WTC11 (cell line): ENCODE results near the gene PPP1R16B. TPM values are rescaled to one million over a fixed set of nuclear protein-coding genes. Genes with fewer than 3 reads are reported as not detected.

Experiments
- ATAC-seq: fragments of 200-7000 bp; cut with Tn5 transposase; 2 replicates; pipeline ENCODE4 v1.10.0; 2021; ENCODE audit warnings: mild to moderate bottlenecking, moderate library complexity
- CTCF ChIA-PET: fragments of 300-600 bp; sonication (Branson Sonifier 250); formaldehyde crosslinking; loops from one replicate; lab custom pipeline; 2021; ENCODE audit warnings: antibody characterized with exemption; lab: Charles Lee
- POLR2A ChIA-PET: fragments of 350-600 bp; sonication (Branson Sonifier 250); formaldehyde crosslinking; loops from one replicate; lab custom pipeline; 2021; ENCODE audit warnings: antibody characterized with exemption; lab: Charles Lee
- DNase-seq: peaks from one replicate; pipeline ENCODE4 v3.0.0; 2021; ENCODE audit warnings: low spot score
- H3K27ac Mint-ChIP-seq: 2 replicates; pipeline ENCODE4 v1.8.0; 2021; ENCODE audit warnings: mixed read lengths
- H3K27me3 Mint-ChIP-seq: 2 replicates; pipeline ENCODE4 v1.8.0; 2021; ENCODE audit warnings: low read depth, mild to moderate bottlenecking, moderate library complexity, mixed read lengths
- H3K36me3 Mint-ChIP-seq: 2 replicates; pipeline ENCODE4 v1.8.0; 2021; ENCODE audit warnings: mixed read lengths
- H3K4me1 Mint-ChIP-seq: 2 replicates; pipeline ENCODE4 v1.8.0; 2022; ENCODE audit warnings: mixed read lengths
- H3K4me3 Mint-ChIP-seq: 2 replicates; pipeline ENCODE4 v1.8.0; 2021; ENCODE audit warnings: mild to moderate bottlenecking, moderate library complexity, mixed read lengths
- H3K9me3 Mint-ChIP-seq: 2 replicates; pipeline ENCODE4 v1.8.0; 2021; ENCODE audit warnings: mixed read lengths
- CREM ChIP-seq: sonication (generic); formaldehyde crosslinking; IDR thresholded peaks from 2 replicates; pipeline ENCODE4 v1.8.1; 2022; ENCODE audit warnings: mild to moderate bottlenecking, missing genetic modification reagents, moderate library complexity
- E2F4 ChIP-seq: sonication (generic); formaldehyde crosslinking; IDR thresholded peaks from 2 replicates; pipeline ENCODE4 v1.8.1; 2022; ENCODE audit warnings: low read depth, mild to moderate bottlenecking, moderate library complexity, missing genetic modification reagents, borderline replicate concordance
- ERG ChIP-seq: fragments of 250-450 bp; sonication (Bioruptor Pico); IDR thresholded peaks from 2 replicates; pipeline ENCODE4 v1.8.0; 2021; ENCODE audit warnings: mild to moderate bottlenecking
- FOXP1 ChIP-seq: sonication (generic); formaldehyde crosslinking; IDR thresholded peaks from 2 replicates; pipeline ENCODE4 v1.8.0; 2022; ENCODE audit warnings: missing genetic modification reagents, mild to moderate bottlenecking, moderate library complexity, borderline replicate concordance
- FOXP4 ChIP-seq: sonication (generic); formaldehyde crosslinking; IDR thresholded peaks from 2 replicates; pipeline ENCODE4 v1.8.0; 2022; ENCODE audit warnings: mild to moderate bottlenecking, missing genetic modification reagents
- MAX ChIP-seq: sonication (generic); formaldehyde crosslinking; IDR thresholded peaks from 2 replicates; pipeline ENCODE4 v1.8.0; 2022; ENCODE audit warnings: mild to moderate bottlenecking, missing genetic modification reagents
- NFE2L1 ChIP-seq: sonication (generic); formaldehyde crosslinking; IDR thresholded peaks from 2 replicates; pipeline ENCODE4 v1.8.1; 2023; ENCODE audit warnings: missing genetic modification reagents
- OVOL2 ChIP-seq: fragments of 250-450 bp; sonication (Bioruptor Pico); IDR thresholded peaks from 2 replicates; pipeline ENCODE4 v1.9.0; 2021; ENCODE audit warnings: mild to moderate bottlenecking, borderline replicate concordance
- ZBTB43 ChIP-seq: sonication (generic); formaldehyde crosslinking; IDR thresholded peaks from 2 replicates; pipeline ENCODE4 v1.8.1; 2023; ENCODE audit warnings: mild to moderate bottlenecking, missing genetic modification reagents
- ZNF138 ChIP-seq: sonication (generic); formaldehyde crosslinking; conservative IDR thresholded peaks from 2 replicates; pipeline ENCODE4 v1.8.1; 2022; ENCODE audit warnings: mild to moderate bottlenecking, moderate library complexity, missing genetic modification reagents
- ZNF219 ChIP-seq: sonication (generic); formaldehyde crosslinking; IDR thresholded peaks from 2 replicates; pipeline ENCODE4 v1.8.0; 2023; ENCODE audit warnings: missing genetic modification reagents, mild to moderate bottlenecking, borderline replicate concordance
- ZNF263 ChIP-seq: sonication (generic); formaldehyde crosslinking; IDR thresholded peaks from 2 replicates; pipeline ENCODE4 v1.8.1; 2022; ENCODE audit warnings: low read depth, mild to moderate bottlenecking, moderate library complexity, missing genetic modification reagents
- ZNF532 ChIP-seq: fragments of 250-450 bp; sonication (Bioruptor Pico); IDR thresholded peaks from 2 replicates; pipeline ENCODE4 v1.9.0; 2021; ENCODE audit warnings: mild to moderate bottlenecking, borderline replicate concordance
- ZNF671 ChIP-seq: fragments of 250-450 bp; sonication (Bioruptor Pico); IDR thresholded peaks from 2 replicates; pipeline ENCODE4 v1.8.0; 2021; ENCODE audit warnings: mild to moderate bottlenecking
- total RNA-seq: library from RNA; stranded (reverse); gene quantifications from 3 replicates; pipeline ENCODE4 v1.2.3, GENCODE V29; 2021

Gene PPP1R16B
- total RNA-seq, 1 experiment from 2014 or later, result 12.0 TPM

GRCh38 chr20:38878866-38879265 is 73.4 kb downstream of the PPP1R16B start (continued):
- TF ChIP-seq FOXP4 (CRISPR knock-in tag) (0 out of 2 replicates have a peak, but pooled peaks have one; percentile 50), ERG (CRISPR knock-in tag) (no peak), MAX (CRISPR knock-in tag) (peak; percentile 21; the same call in 1 of the 2 replicates), CREM (0 out of 2 replicates have a peak, but pooled peaks have one; percentile 41), ZNF532 (CRISPR knock-in tag) (no peak), E2F4 (CRISPR knock-in tag) (0 out of 2 replicates have a peak, but pooled peaks have one; percentile 50), ZNF671 (CRISPR knock-in tag) (no peak), ZNF219 (CRISPR knock-in tag) (peak; percentile 58; the same call in 1 of the 2 replicates), NFE2L1 (CRISPR knock-in tag) (peak; percentile 67; the same call in 1 of the 2 replicates), ZNF263 (CRISPR knock-in tag) (no peak), ZNF138 (CRISPR knock-in tag) (no peak)

GRCh38 chr20:38880952-38881735 is 75.6 kb downstream of the PPP1R16B start:
- Mint-ChIP-seq H3K36me3 (no peaks in the 10 kb centered on the region), H3K27me3 (no peaks in the 10 kb centered on the region; the same call in 1 of the 2 replicates), H3K9me3 (no peaks in the 10 kb centered on the region), H3K4me1 (peaks cover 20% of the 10 kb centered on the region), H3K27ac (no peak overlapping the region), H3K4me3 (no peak overlapping the region)
- CTCF ChIA-PET, result interaction anchor here (0.9 to 4.3 kb wide), 3 partner anchors 12 to 91 kb away, joined by 3 to 46 read pairs (median 3); no protein-coding TSS in a partner anchor
- no peak; the same call in 1 of the 2 replicates for ATAC-seq
- DNase-seq, result no peak
- TF ChIP-seq OVOL2 (CRISPR knock-in tag), result no peak
- TF ChIP-seq FOXP1, result 0 out of 2 replicates have a peak, but pooled peaks have one; percentile 26
- no peak for TF ChIP-seq ZBTB43 (CRISPR knock-in tag)
- POLR2A ChIA-PET, result no interaction called here
